Stomach (tissue), 9 donors: ENCODE data around the gene TMEM205. TPM values are rescaled to one million over a fixed set of nuclear protein-coding genes. Genes with fewer than 3 reads are reported as not detected.
A peak's percentile ranks its signal among the peaks of the same experiment; 100 is the strongest.
"Not testable (repeated sequence)": the region's sequence is repeated elsewhere in the genome, so short reads cannot be mapped to it uniquely, and the experiment has no call there.

Experiments
- DNase-seq, 2 donors: peaks; one replicate each; pipeline versions ENCODE4 v3.0.0 to v3.0.0-alpha.2; 2013 to 2019
- H3K27ac ChIP-seq, 5 donors: fragments of 200-600 bp in 4 of 5; sonication (generic) in 4 of 5; one replicate each; pipeline ENCODE4 v1.5.1; 2013 to 2019; ENCODE audit warnings: mild to moderate bottlenecking in 1 of 5, moderate library complexity in 1 of 5
- H3K27me3 ChIP-seq, 3 donors: fragments of 200-600 bp; sonication (generic); one replicate each; pipeline ENCODE4 v1.5.1; 2017 to 2019; ENCODE audit warnings: mixed run types in 1 of 3
- H3K36me3 ChIP-seq, 4 donors: fragments of 200-600 bp; sonication (generic); 1 replicate in 3 of 4; 2 replicates in 1 of 4; pipeline ENCODE4 v1.5.1; 2016 to 2019
- H3K4me1 ChIP-seq, 4 donors: fragments of 200-600 bp; sonication (generic); one replicate each; pipeline ENCODE4 v1.5.1; 2016 to 2019
- H3K4me3 ChIP-seq, 4 donors: fragments of 200-600 bp; sonication (generic) in 3 of 4; one replicate each; pipeline ENCODE4 v1.5.1; 2016 to 2019; ENCODE audit warnings: mild to moderate bottlenecking in 1 of 4
- H3K9me3 ChIP-seq, 4 donors: fragments of 200-600 bp; sonication (generic); one replicate each; pipeline ENCODE4 v1.5.1; 2016 to 2019
- EP300 ChIP-seq: sonication (generic); formaldehyde crosslinking; IDR thresholded peaks from one replicate; pipeline ENCODE4 v1.6.1; 2017; ENCODE audit warnings: antibody characterized with exemption
- POLR2A ChIP-seq, 4 donors: fragments of 450-650 bp; IDR thresholded peaks; one replicate each; pipeline ENCODE4 v1.6.1; 2016; ENCODE audit warnings: antibody characterized with exemption in 4 of 4, control low read depth in 2 of 4, mild to moderate bottlenecking in 1 of 4, moderate library complexity in 1 of 4
- POLR2AphosphoS5 ChIP-seq, 3 donors: sonication (generic); formaldehyde crosslinking; IDR thresholded peaks; one replicate each; pipeline ENCODE4 v1.6.1; 2016; ENCODE audit warnings: antibody characterized with exemption in 3 of 3
- WGBS, 5 donors: extraction: QIAGEN DNeasy Blood & Tissue Kit in 3 of 5; methylation state at CpG; one replicate each; pipeline versions ENCODE4 v1.1.5 to v1.1.7; 2013 to 2018; 5-methylcytosine and 5-hydroxymethylcytosine counted together
- intact Hi-C: fragments of 100-400 bp; cut with DNase I; formaldehyde crosslinking; loops from one replicate; pipeline ENCODE4 v1.15.1; 2023; ENCODE audit warnings: low total_unique reads
- polyA plus RNA-seq, 3 donors: library from polyadenylated mRNA; stranded (reverse); fragments of 200-250 nt; gene quantifications; one replicate each; pipeline ENCODE4 v1.2.3, GENCODE V29; 2013
- total RNA-seq, 5 donors: library from RNA; depleted of rRNA; stranded (reverse); fragments of >200 nt; gene quantifications; one replicate each; pipeline versions ENCODE4 v1.1.0 to v1.2.3, GENCODE V29; 2014 to 2016
- TF ChIP-seq, protein P1 (sequence below), 7 experiments: fragments of 450-650 bp in 4 of 7; fragments of 200-600 bp in 3 of 7; sonication (generic) in 3 of 7; IDR thresholded peaks; one replicate each; pipeline ENCODE4 v1.5.1; 2016 to 2019; ENCODE audit warnings: antibody characterized with exemption in 7 of 7, control low read depth in 2 of 7, mild to moderate bottlenecking in 1 of 7
- donor health status: healthy with polysubstance abuse.
- donor health status: Bipolar disorder and iron deficiency.
- donor health status: healthy.

TMEM205 gene
- total and polyA plus RNA-seq, 8 donors: 5.8 to 169 (median 66.5) TPM

DNA sequence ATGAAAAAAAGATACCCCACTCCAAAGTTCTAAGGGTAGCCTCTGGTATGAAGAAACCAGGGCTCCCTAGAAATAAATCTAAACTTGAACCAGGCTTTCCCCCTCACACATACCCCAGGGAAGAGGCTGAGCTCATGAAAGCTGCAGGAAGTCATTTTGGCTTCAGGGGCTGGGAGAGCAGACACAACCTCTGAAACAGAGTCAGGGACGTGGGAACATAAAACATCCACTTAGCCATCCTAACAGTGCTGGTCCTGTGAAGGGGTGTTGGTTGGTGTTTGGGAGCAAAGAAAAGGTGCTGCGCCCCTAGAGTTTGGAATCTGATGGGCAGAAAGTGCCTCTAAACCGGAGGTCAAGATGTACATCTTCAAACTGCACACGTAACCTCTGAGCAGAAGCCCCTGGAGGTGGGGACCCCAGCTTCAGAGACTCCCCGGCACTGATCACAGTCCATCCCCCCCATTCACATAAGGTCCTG is 22.4 kb downstream of the TMEM205 start:
- DNase-seq: no peak
- peaks cover 22 to 66% (median 38%) of the 10 kb centered on the region in 4 donors for H3K4me1 ChIP-seq
- peak overlapping the region; percentile 73 to 90 (median 85) for H3K27ac ChIP-seq
- WGBS, 5 donors: 46 to 72% (median 61%) methylated on average over 5 of the region's 5 CpGs
- H3K4me3 ChIP-seq: no peak overlapping the region
- H3K27me3 ChIP-seq: no peaks in the 10 kb centered on the region
- H3K9me3 ChIP-seq: no peaks in the 10 kb centered on the region
- H3K36me3 ChIP-seq: peaks cover 17 to 40% (median 38%) of the 10 kb centered on the region in 4 donors
- TF ChIP-seq EP300: no peak
- TF ChIP-seq POLR2A (IDR thresholded peaks at IDR 0.05): no peak
- TF ChIP-seq, protein P1, sequence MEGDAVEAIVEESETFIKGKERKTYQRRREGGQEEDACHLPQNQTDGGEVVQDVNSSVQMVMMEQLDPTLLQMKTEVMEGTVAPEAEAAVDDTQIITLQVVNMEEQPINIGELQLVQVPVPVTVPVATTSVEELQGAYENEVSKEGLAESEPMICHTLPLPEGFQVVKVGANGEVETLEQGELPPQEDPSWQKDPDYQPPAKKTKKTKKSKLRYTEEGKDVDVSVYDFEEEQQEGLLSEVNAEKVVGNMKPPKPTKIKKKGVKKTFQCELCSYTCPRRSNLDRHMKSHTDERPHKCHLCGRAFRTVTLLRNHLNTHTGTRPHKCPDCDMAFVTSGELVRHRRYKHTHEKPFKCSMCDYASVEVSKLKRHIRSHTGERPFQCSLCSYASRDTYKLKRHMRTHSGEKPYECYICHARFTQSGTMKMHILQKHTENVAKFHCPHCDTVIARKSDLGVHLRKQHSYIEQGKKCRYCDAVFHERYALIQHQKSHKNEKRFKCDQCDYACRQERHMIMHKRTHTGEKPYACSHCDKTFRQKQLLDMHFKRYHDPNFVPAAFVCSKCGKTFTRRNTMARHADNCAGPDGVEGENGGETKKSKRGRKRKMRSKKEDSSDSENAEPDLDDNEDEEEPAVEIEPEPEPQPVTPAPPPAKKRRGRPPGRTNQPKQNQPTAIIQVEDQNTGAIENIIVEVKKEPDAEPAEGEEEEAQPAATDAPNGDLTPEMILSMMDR (IDR thresholded peaks at IDR 0.05): no peak
- no peak for TF ChIP-seq POLR2AphosphoS5 (IDR thresholded peaks at IDR 0.05)
- intact Hi-C loops: no loop called here

DNA sequence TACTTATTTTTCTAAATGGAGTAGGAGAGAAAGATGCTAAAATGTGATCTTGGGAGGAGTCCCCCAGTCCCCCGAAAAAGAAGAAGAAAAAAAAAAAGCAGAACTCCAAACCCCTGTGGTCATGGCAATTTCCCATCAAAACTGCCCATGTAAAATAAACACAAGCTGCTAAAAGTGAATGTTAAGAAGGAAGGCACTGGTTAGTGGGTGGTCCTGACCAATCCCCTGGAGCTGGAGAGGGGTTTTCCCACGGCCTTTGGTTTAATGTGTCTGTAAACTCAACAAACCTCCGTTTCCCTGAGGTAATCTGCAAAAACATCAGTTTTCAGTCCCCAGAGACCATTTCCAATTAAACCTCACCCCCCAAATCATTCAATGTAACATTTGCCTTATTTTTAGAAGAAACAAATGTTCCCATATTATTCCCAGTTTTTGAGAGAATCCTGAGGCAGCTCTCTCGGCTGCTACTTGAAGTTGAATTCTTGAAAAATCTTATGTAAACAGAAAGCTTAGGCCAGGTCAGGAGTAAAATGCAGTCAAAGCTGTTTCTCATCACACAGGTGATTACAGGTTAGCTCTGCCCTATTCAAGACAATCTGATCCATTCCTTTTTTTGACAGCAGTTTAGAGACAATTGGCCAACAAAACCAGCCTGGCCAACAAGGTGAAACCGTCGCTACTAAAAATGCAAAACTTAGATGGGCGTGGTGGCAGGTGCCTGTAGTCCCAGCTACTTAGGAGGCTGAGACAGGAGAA is 23.6 kb downstream of the TMEM205 start:
- intact Hi-C loops: no loop called here
- Histone ChIP-seq H3K27me3 (no peaks in the 10 kb centered on the region), H3K9me3 (no peaks in the 10 kb centered on the region), H3K4me1 (peaks cover 28 to 78% (median 38%) of the 10 kb centered on the region in 4 donors), H3K27ac (peak overlapping the region in 3 of 5 donors; percentile 85 to 90 (median 88)), H3K36me3 (peaks cover 13 to 28% (median 26%) of the 10 kb centered on the region in 4 donors), H3K4me3 (no peak overlapping the region)
- TF ChIP-seq EP300 (no peak), POLR2A (IDR thresholded peaks at IDR 0.05) (no peak), POLR2AphosphoS5 (IDR thresholded peaks at IDR 0.05) (no peak)
- TF ChIP-seq, protein P1 (IDR thresholded peaks at IDR 0.05): no peak
- peak in 1 of 2 donors; percentile 50 for DNase-seq
- WGBS, 5 donors: 28 to 43% (median 34%) methylated on average over 7 of the region's 7 CpGs

DNA sequence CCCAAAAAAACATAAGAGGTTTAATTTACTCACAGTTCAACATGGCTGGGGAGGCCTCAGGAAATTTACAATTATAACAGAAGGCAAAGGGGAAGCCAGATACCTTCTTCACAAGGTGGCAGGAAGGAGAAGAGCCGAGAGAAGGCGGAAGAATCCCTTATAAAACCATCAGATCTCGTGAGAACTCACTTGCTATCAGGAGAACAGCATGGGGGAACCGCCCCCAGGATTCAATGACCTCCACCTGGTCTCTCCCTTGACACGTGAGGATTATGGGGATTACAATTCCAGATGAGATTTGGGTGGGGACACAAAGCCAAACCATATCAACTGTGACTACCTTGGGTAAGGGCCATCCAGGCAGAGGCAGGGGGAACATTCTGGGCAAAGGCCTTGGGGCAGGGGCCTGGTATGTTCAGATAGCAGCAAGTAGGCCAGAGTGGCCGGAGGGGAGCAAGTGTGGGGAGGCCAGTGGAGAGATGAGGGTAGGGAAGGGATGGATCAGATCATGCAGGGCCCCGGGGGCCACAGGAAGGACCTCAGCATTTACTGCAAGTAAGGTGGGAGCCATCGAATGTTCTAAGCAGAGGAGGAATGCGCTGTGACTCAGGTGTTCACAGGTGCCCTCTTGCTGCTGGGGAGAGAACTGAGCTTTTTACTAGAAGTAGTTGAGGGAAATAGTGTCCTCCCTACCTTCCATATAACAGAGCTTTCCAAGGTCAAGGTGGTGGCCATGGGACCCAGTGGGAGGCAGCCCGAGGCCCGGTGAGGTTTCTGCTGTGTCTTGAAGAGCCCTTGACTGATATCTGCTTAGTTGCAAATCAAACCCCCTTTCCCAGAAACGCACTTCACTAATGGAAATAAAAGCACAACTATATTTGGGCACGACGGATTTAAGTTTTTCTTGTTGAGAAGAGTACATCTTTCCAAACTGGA is 24.6 kb downstream of the TMEM205 start:
- H3K27me3 ChIP-seq: no peaks in the 10 kb centered on the region
- H3K36me3 ChIP-seq: peaks cover 8 to 18% (median 16%) of the 10 kb centered on the region in 4 donors
- H3K4me3 ChIP-seq: peak overlapping the region in 1 of 4 donors; percentile 11
- H3K9me3 ChIP-seq: no peaks in the 10 kb centered on the region
- 68 to 80% (median 71%) methylated on average over 14 of the region's 14 CpGs for WGBS, 5 donors
- peak overlapping the region in 3 of 5 donors; percentile 85 to 90 (median 88) for H3K27ac ChIP-seq
- TF ChIP-seq POLR2AphosphoS5 (IDR thresholded peaks at IDR 0.05): no peak
- TF ChIP-seq POLR2A (IDR thresholded peaks at IDR 0.05): no peak
- TF ChIP-seq, protein P1 (IDR thresholded peaks at IDR 0.05): no peak
- no peak for TF ChIP-seq EP300
- DNase-seq: no peak
- H3K4me1 ChIP-seq: peaks cover 28 to 82% (median 38%) of the 10 kb centered on the region in 4 donors
- intact Hi-C loops: no loop called here

DNA sequence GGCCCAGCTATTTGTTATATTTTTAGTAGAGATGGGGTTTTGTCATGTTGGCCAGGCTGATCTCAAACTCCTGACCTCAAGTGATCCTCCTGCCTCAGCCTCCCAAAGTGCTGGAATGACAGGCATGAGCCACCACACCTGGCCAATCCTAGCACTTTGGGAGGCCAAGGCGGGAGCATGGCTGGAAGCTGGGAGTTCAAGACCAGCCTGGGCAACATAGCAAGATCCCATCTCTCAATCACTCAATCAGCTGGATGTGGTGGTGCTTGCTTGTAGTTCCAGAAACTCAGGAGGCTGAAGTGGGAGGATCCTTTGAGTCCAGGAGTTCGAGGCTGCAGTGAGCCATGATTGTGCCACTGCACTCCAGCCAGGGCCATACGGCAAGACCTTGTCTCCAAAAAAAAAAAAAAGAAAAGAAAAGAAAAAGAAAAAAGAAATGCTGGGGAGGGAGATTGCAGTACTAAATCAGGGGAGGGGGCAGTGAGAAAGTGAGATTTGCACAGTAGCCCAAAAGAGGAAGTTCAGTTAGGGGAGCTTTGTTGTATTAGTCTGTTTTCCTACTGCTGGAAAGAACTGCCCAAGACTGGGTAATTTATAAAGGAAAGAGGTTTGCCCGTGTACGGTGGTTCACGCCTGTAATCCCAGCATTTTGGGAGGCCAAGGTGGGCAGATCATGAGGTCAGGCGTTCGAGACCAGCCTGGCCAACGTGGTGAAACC is 25.6 kb downstream of the TMEM205 start:
- Histone ChIP-seq H3K27ac (peak overlapping the region in 2 of 5 donors; percentile 85 to 90), H3K4me1 (peaks cover 28 to 76% (median 38%) of the 10 kb centered on the region in 4 donors), H3K4me3 (peak overlapping the region in 1 of 4 donors; percentile 11)
- H3K36me3 ChIP-seq, intact Hi-C loops, H3K9me3 ChIP-seq, DNase-seq, H3K27me3 ChIP-seq: not testable (repeated sequence)
- WGBS, 5 donors: 69 to 80% (median 75%) methylated on average over 9 of the region's 9 CpGs
